ENCODE data around the gene RAD54L.

The RAD54L gene

DNA sequence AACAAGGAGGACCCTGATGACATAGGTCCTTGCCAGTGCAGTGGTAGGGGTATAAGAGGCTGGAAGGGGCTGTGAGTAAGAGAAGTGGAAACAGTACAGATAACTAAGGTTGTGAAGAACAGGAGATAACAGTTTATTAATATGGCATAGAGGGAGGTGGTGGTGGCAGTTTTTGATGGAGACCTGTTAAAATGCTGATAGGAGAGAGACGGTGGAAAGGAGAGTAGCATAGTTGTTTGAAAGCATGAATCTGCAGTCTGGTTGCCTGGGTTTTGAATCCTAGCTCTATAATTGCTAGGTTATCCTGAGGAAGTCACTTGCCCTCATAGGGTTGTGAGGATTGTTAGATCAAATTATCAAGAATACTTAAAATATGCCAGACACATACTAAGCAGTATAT lies 36.5 kb downstream of the RAD54L start:
- no peak overlapping the region for H3K4me3 ChIP-seq (ENCODE audit: control insufficient read depth, low read depth, low read length)
- DNase-seq (ENCODE audit: low read depth) = no peak
- TF ChIP-seq, protein P1, sequence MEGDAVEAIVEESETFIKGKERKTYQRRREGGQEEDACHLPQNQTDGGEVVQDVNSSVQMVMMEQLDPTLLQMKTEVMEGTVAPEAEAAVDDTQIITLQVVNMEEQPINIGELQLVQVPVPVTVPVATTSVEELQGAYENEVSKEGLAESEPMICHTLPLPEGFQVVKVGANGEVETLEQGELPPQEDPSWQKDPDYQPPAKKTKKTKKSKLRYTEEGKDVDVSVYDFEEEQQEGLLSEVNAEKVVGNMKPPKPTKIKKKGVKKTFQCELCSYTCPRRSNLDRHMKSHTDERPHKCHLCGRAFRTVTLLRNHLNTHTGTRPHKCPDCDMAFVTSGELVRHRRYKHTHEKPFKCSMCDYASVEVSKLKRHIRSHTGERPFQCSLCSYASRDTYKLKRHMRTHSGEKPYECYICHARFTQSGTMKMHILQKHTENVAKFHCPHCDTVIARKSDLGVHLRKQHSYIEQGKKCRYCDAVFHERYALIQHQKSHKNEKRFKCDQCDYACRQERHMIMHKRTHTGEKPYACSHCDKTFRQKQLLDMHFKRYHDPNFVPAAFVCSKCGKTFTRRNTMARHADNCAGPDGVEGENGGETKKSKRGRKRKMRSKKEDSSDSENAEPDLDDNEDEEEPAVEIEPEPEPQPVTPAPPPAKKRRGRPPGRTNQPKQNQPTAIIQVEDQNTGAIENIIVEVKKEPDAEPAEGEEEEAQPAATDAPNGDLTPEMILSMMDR (IDR thresholded peaks at IDR 0.05; ENCODE audit: control insufficient read depth, insufficient read depth, low read depth, low read length, missing control alignments) = no peak

DNA sequence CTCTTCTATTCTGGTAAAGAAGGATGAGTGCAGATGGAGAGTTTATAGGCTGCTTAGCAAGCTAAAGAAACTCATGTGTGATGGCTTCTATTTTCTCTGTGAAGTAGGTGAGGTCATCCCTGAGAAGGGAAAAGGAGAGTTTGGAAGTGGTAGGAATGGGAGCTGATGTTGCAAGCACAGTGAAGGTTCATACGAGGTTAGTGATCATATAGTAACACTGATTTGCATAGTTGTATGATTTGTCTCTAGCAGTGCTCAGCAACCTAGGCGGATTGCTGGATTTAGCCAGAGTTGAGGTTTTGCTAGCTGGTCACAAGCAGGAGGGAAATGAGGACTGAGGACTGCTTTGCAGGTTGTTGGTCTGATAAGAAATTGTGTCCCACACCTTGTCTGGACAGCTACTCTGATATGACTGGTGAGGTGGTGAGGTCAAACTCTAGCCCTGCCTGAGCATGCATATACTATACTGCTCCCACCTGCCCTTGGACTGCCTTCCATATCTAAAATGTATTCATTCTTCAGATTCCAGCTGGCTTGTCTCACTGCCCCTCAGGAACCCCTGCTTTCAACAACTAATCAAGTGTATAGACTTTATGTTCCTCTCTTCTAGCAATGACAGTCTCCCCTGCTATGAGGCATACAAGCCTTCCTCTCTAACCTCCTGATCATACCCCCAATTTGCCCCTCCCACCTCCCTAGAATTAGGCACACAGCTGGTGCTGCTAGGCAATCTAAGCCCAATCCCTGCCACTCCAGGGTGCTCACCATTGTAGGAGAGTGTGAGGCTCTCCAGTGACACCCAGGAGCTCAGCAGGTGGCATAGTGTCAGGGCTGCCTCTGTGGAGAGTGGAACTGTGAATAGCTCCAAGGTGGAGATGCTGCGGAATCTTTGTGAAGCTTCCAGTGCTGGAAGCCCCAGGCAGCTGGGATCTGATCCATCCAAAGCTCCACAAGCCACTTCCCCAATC lies 37.3 kb downstream of the RAD54L start:
- TF ChIP-seq, protein P1 (IDR thresholded peaks at IDR 0.05; ENCODE audit: control insufficient read depth, insufficient read depth, low read depth, low read length, missing control alignments) = no peak
- no peak overlapping the region for H3K4me3 ChIP-seq (ENCODE audit: control insufficient read depth, low read depth, low read length)
- no peak for DNase-seq (ENCODE audit: low read depth)

DNA sequence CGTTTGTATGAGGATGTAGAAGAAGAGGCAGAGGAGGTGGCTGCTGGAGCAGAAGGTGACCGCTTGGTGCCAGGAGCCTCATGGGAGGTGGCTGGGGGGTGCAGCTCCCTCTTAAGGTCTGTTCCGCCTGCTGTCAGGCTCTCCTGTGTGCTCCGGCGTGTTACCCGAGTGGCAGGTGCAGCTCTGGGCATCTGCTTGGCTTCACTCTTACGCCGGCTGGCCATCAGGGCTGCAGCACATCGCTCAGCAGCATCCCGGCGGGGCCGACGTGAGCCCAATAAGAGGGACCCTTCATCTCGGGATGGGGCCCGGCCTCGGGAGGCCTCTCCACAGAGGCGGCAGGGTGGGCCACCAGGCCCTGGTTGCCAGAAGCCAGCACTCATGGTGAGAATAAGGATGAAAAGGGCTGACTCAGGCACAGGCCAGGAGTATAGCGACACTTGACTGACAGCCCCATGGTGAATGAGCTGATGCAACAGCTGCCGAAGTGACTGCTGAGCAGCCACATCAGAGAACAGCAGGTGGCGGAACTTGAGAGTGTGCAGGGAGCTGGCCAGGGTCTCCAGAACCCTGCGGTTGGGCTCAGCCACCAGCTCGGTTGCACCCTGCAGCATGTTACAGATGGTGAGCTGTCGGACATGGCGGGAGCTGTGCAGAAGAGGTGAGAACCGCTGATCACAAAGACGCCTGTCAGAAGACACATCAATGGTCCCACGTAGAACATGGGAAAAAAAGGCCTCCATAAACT lies 38.3 kb downstream of the RAD54L start:
- TF ChIP-seq, protein P1 (IDR thresholded peaks at IDR 0.05; ENCODE audit: control insufficient read depth, insufficient read depth, low read depth, low read length, missing control alignments) = no peak
- no peak for DNase-seq (ENCODE audit: low read depth)

DNA sequence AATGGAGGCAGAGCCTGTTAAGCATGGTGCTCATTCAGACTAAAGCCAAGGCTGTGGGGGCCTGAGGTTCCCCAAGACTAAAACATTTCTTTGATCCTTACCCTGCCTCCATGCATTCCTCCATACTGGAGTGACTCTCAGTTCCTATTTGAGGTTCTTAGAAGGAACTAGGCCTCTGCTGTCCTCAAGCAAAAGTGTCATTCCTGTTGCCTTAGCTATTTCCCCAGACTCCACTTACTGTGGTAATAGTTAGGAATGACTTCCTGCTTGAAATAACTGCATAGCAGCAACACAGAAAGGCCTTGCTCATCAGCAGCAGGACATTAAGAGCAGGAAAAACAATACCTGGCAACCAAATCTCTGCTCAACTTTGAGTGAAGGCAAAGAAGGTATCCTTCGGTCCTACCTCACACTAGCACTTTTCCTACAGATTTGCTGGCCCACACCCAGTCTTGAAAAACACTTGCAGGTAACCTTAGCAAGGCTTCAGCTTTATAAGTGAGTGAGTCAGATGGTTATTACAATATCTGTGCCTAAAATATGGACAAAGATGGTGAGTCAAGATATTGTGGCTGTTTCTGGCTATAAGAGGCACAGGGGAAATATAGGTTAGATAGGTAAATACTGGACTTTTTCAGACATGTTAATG lies 41.0 kb downstream of the RAD54L start:
- TF ChIP-seq, protein P1 (IDR thresholded peaks at IDR 0.05; ENCODE audit: control insufficient read depth, insufficient read depth, low read depth, low read length, missing control alignments) = no peak
- H3K4me3 ChIP-seq (ENCODE audit: control insufficient read depth, low read depth, low read length) = no peak overlapping the region
- no peak for DNase-seq (ENCODE audit: low read depth)

More for the DNA sequence above, 38.3 kb downstream of the RAD54L start:
- H3K4me3 ChIP-seq (ENCODE audit: control insufficient read depth, low read depth, low read length) = no peak overlapping the region

DNA sequence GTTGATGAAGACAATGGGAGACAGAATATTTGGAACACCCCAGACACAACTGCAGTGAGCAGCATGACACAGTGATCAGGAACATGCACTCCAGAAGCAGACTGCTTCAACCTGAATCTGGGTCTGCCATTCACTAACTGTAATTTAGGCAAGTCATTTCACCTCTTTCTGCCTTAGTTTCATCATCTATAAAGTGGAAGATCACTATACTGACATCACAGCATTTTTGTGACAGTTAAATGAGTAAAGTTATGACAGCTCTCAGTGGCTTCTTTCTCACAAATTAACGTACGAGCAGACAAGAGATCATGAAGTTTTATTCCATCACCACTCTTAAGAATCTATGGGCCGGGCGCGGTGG lies 41.6 kb downstream of the RAD54L start:
- no peak for DNase-seq (ENCODE audit: low read depth)
- TF ChIP-seq, protein P1 (IDR thresholded peaks at IDR 0.05; ENCODE audit: control insufficient read depth, insufficient read depth, low read depth, low read length, missing control alignments) = no peak
- no peak overlapping the region for H3K4me3 ChIP-seq (ENCODE audit: control insufficient read depth, low read depth, low read length)

- no peak for DNase-seq (ENCODE audit: low read depth)
- TF ChIP-seq, protein P1 (IDR thresholded peaks at IDR 0.05; ENCODE audit: control insufficient read depth, insufficient read depth, low read depth, low read length, missing control alignments) = no peak
Observed at GRCh38 chr1:46289976-46290375, 42.4 kb downstream of the RAD54L start.

More at GRCh38 chr1:46289976-46290375, 42.4 kb downstream of the RAD54L start:
- no peak overlapping the region for H3K4me3 ChIP-seq (ENCODE audit: control insufficient read depth, low read depth, low read length)
